HepG2 (cell line): ENCODE data around the gene CGREF1. TPM values are rescaled to one million over a fixed set of nuclear protein-coding genes. Genes with fewer than 3 reads are reported as not detected.

Experiments
- ARID2 ChIP-seq: sonication (generic); formaldehyde crosslinking; IDR thresholded peaks from 2 replicates; pipeline ENCODE4 v1.8.1; 2022; ENCODE audit warnings: mild to moderate bottlenecking, missing genetic modification reagents, borderline replicate concordance
- ARID3A ChIP-seq: IDR thresholded peaks from 2 replicates; pipeline ENCODE4 v1.6.1; 2012; ENCODE audit warnings: low read depth, low read length, improper control_type of control experiment
- ATF5 ChIP-seq: sonication (generic); formaldehyde crosslinking; IDR thresholded peaks from 2 replicates; pipeline ENCODE4 v1.4.0; 2020; ENCODE audit warnings: mild to moderate bottlenecking, low read depth, missing genetic modification reagents
- DRAP1 ChIP-seq: IDR thresholded peaks from 2 replicates; pipeline ENCODE4 v1.6.1; 2016; ENCODE audit warnings: missing genetic modification reagents, missing compliant biosample characterization
- KDM5B ChIP-seq: sonication (generic); formaldehyde crosslinking; IDR thresholded peaks from 2 replicates; pipeline ENCODE4 v1.4.0; 2020; ENCODE audit warnings: missing genetic modification reagents, mild to moderate bottlenecking, borderline replicate concordance
- MLLT10 ChIP-seq: sonication (generic); formaldehyde crosslinking; IDR thresholded peaks from 2 replicates; pipeline ENCODE4 v1.4.0; 2020; ENCODE audit warnings: missing genetic modification reagents
- MLXIP ChIP-seq: sonication (generic); formaldehyde crosslinking; IDR thresholded peaks from 2 replicates; pipeline ENCODE4 v1.9.0; 2021; ENCODE audit warnings: missing genetic modification reagents, borderline replicate concordance
- SNAPC4 ChIP-seq: sonication (generic); formaldehyde crosslinking; IDR thresholded peaks from 2 replicates; pipeline ENCODE4 v1.4.0; 2020; ENCODE audit warnings: mild to moderate bottlenecking, missing genetic modification reagents
- TCF7L2 ChIP-seq: IDR thresholded peaks from 2 replicates; pipeline ENCODE4 v1.6.1; 2011; ENCODE audit warnings: mild to moderate bottlenecking, low read depth, low read length, moderate library complexity
- ZFP36 ChIP-seq: fragments of 150-350 bp; IDR thresholded peaks from 2 replicates; pipeline ENCODE4 v1.6.1; 2018; ENCODE audit warnings: borderline replicate concordance, low read length, low read depth; ENCODE audit not compliant: partially characterized antibody
- ZNF724P ChIP-seq: sonication (generic); formaldehyde crosslinking; IDR thresholded peaks from 2 replicates; pipeline ENCODE4 v1.8.0; 2022; ENCODE audit warnings: missing genetic modification reagents, borderline replicate concordance
- ZNF770 ChIP-seq: sonication (generic); formaldehyde crosslinking; IDR thresholded peaks from 2 replicates; pipeline ENCODE4 v1.5.0; 2020; ENCODE audit warnings: mild to moderate bottlenecking, missing genetic modification reagents
- ZZZ3 ChIP-seq: sonication (generic); formaldehyde crosslinking; IDR thresholded peaks from 2 replicates; pipeline ENCODE4 v1.4.0; 2020; ENCODE audit warnings: missing genetic modification reagents, mild to moderate bottlenecking, borderline replicate concordance
- polyA plus RNA-seq, 8 experiments: library from polyadenylated mRNA; depleted of rRNA in 3 of 8; stranded (reverse) in 7 of 8; unstranded in 1 of 8; fragments of >200 nt; fragmentation: Illumina TruSeq in 4 of 8; extraction: Trizol in 4 of 8; gene quantifications; 2 replicates each; pipeline versions ENCODE4 v1.2.1 to v1.2.3, GENCODE V29; 2011 to 2016; ENCODE audit warnings: low read depth in 4 of 8, missing spikeins in 1 of 8, mixed read lengths in 1 of 8; ENCODE audit not compliant: insufficient read depth in 1 of 8
- total RNA-seq, 5 experiments: library from RNA; depleted of rRNA; stranded (reverse); fragments of >200 nt; fragmentation: Illumina TruSeq; extraction: Trizol; gene quantifications; 2 replicates each; pipeline ENCODE4 v1.2.3, GENCODE V29; 2016; ENCODE audit warnings: low read depth in 1 of 5

The CGREF1 gene
- total and polyA plus RNA-seq, 2 of the 13 experiments (the other 11 are each of a cell fraction or from before 2014, with no cell fraction given): 13.9 to 23.4 TPM

GRCh38 chr2:27134781-27135477 is 16.0 kb upstream of the CGREF1 start (continued):
- TF ChIP-seq SNAPC4 (CRISPR knock-in tag) (0 out of 2 replicates have a peak, but pooled peaks have one; percentile 12), ZFP36 (no peak), DRAP1 (CRISPR knock-in tag) (no peak; the same call in 1 of the 2 replicates), TCF7L2 (no peak), ZZZ3 (CRISPR knock-in tag) (0 out of 2 replicates have a peak, but pooled peaks have one; percentile 53), ZNF770 (CRISPR knock-in tag) (peak; percentile 27; the same call in 1 of the 2 replicates), ARID2 (peak; percentile 82; the same call in 1 of the 2 replicates), ATF5 (peak; percentile 36; the same call in 1 of the 2 replicates), MLLT10 (CRISPR knock-in tag) (no peak), ZNF724P (CRISPR knock-in tag) (no peak), KDM5B (CRISPR knock-in tag) (no peak), MLXIP (CRISPR knock-in tag) (no peak), ARID3A (0 out of 2 replicates have a peak, but pooled peaks have one; percentile 26)
